Upper lobe of left lung (tissue), 6 donors: Measurements from ENCODE around the gene GTPBP1. TPM values are rescaled to one million over a fixed set of nuclear protein-coding genes. Genes with fewer than 3 reads are reported as not detected.

Experiments used
- ATAC-seq, 2 donors: fragments of 200-7000 bp; cut with Tn5 transposase; one replicate each; pipeline ENCODE4 v1.9.1; 2022; ENCODE audit warnings: mild to moderate bottlenecking in 2 of 2, moderate library complexity in 2 of 2; ENCODE audit not compliant: low FRiP score in 2 of 2
- DNase-seq, 2 donors: peaks; one replicate each; pipeline ENCODE4 v3.0.0-alpha.2; 2019 to 2020
- H3K27ac ChIP-seq, 4 donors: fragments of 200-600 bp; sonication (generic); one replicate each; pipeline ENCODE4 v1.5.1; 2016 to 2019
- H3K27me3 ChIP-seq, 4 donors: fragments of 200-600 bp; sonication (generic); one replicate each; pipeline ENCODE4 v1.5.1; 2017 to 2019
- H3K36me3 ChIP-seq, 4 donors: fragments of 200-600 bp; sonication (generic); one replicate each; pipeline ENCODE4 v1.5.1; 2016 to 2019
- H3K4me1 ChIP-seq, 4 donors: fragments of 200-600 bp; sonication (generic); one replicate each; pipeline ENCODE4 v1.5.1; 2018 to 2019
- H3K4me3 ChIP-seq, 4 donors: fragments of 200-600 bp; sonication (generic); one replicate each; pipeline ENCODE4 v1.5.1; 2017 to 2019; ENCODE audit warnings: mild to moderate bottlenecking in 2 of 4, moderate library complexity in 1 of 4
- H3K9me3 ChIP-seq, 4 donors: fragments of 200-600 bp; sonication (generic); one replicate each; pipeline ENCODE4 v1.5.1; 2018 to 2019
- EP300 ChIP-seq, 4 donors: sonication (generic); formaldehyde crosslinking; IDR thresholded peaks; one replicate each; pipeline ENCODE4 v1.5.1; 2017; ENCODE audit warnings: antibody characterized with exemption in 4 of 4, control low read depth in 2 of 4
- POLR2A ChIP-seq, 4 donors: fragments of 450-650 bp; IDR thresholded peaks; one replicate each; pipeline ENCODE4 v1.5.1; 2016 to 2017; ENCODE audit warnings: antibody characterized with exemption in 4 of 4, mild to moderate bottlenecking in 2 of 4
- POLR2AphosphoS5 ChIP-seq, 2 donors: sonication (generic); formaldehyde crosslinking; IDR thresholded peaks; one replicate each; pipeline ENCODE4 v1.5.1; 2017; ENCODE audit warnings: antibody characterized with exemption in 2 of 2
- WGBS, 2 donors: methylation state at CpG; one replicate each; pipeline ENCODE4 v1.1.5; 2017 to 2018; 5-methylcytosine and 5-hydroxymethylcytosine counted together
- total RNA-seq, 6 donors: library from RNA; depleted of rRNA in 4 of 6; stranded (reverse); fragments of >200 nt in 4 of 6; gene quantifications; one replicate each; pipeline versions ENCODE4 v1.1.0 to v1.2.1, GENCODE V29; 2016 to 2021
- TF ChIP-seq, protein P1 (sequence below), 6 experiments: fragments of 450-650 bp in 4 of 6; fragments of 200-600 bp in 2 of 6; sonication (generic) in 2 of 6; IDR thresholded peaks; one replicate each; pipeline ENCODE4 v1.5.1; 2016 to 2019; ENCODE audit warnings: antibody characterized with exemption in 6 of 6
- donor health status: DM: no; HTN: no; CAD: no; lungs with moderate emphysema.
- donor health status: DM: no; HTN: yes; CAD: no; lungs with severe emphysema.

The GTPBP1 gene
- total RNA-seq, 6 donors from 2014 or later = 57.9 to 176 (median 73.6) TPM

DNA sequence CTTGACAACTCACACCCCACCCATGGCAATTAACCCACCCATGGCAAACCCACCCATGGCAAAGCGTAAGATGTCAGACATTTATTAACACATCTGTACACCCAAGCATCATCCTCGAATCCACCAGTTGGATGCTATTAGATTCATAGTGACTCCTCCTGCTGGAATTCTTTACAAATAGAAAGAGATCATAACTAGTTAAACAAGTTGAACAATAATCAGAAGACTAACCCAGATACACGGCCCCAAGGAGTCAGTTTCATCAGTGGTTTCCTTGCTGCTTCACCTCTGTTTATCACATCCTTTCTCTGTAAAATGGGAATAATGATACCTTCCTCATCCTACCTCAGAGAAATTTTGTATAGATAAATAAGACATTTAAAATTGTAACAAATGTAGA is 5.1 kb downstream of the GTPBP1 start:
- H3K27me3 ChIP-seq = no peaks in the 10 kb centered on the region
- 73 to 83% methylated on average over 3 of the region's 3 CpGs for WGBS, 2 donors

GRCh38 chr22:38712486-38713207 is 6.9 kb downstream of the GTPBP1 start:
- DNase-seq (no peak), ATAC-seq (no peak)
- Histone ChIP-seq H3K4me3 (no peak overlapping the region), H3K9me3 (no peaks in the 10 kb centered on the region), H3K36me3 (peaks cover 13 to 42% (median 27%) of the 10 kb centered on the region in 4 donors), H3K27ac (no peak overlapping the region), H3K27me3 (no peaks in the 10 kb centered on the region), H3K4me1 (peaks cover 47 to 64% (median 48%) of the 10 kb centered on the region in 4 donors)
- 78 to 79% methylated on average over 11 of the region's 11 CpGs for WGBS, 2 donors
- TF ChIP-seq POLR2AphosphoS5 (IDR thresholded peaks at IDR 0.05) (no peak), EP300 (IDR thresholded peaks at IDR 0.05) (no peak), POLR2A (IDR thresholded peaks at IDR 0.05) (no peak)
- TF ChIP-seq, protein P1, sequence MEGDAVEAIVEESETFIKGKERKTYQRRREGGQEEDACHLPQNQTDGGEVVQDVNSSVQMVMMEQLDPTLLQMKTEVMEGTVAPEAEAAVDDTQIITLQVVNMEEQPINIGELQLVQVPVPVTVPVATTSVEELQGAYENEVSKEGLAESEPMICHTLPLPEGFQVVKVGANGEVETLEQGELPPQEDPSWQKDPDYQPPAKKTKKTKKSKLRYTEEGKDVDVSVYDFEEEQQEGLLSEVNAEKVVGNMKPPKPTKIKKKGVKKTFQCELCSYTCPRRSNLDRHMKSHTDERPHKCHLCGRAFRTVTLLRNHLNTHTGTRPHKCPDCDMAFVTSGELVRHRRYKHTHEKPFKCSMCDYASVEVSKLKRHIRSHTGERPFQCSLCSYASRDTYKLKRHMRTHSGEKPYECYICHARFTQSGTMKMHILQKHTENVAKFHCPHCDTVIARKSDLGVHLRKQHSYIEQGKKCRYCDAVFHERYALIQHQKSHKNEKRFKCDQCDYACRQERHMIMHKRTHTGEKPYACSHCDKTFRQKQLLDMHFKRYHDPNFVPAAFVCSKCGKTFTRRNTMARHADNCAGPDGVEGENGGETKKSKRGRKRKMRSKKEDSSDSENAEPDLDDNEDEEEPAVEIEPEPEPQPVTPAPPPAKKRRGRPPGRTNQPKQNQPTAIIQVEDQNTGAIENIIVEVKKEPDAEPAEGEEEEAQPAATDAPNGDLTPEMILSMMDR (IDR thresholded peaks at IDR 0.05) = no peak

More for the DNA sequence above, 5.1 kb downstream of the GTPBP1 start:
- Histone ChIP-seq H3K9me3 (no peaks in the 10 kb centered on the region), H3K4me3 (no peak overlapping the region), H3K4me1 (peaks cover 54 to 73% (median 57%) of the 10 kb centered on the region in 4 donors), H3K27ac (no peak overlapping the region), H3K36me3 (peaks cover 0 to 24% (median 10%) of the 10 kb centered on the region in 4 donors)
- TF ChIP-seq EP300 (IDR thresholded peaks at IDR 0.05) (no peak), POLR2AphosphoS5 (IDR thresholded peaks at IDR 0.05) (no peak), POLR2A (IDR thresholded peaks at IDR 0.05) (no peak)
- TF ChIP-seq, protein P1 (IDR thresholded peaks at IDR 0.05) = no peak
- DNase-seq = no peak
- no peak for ATAC-seq

GRCh38 chr22:38713921-38714320 is 8.2 kb downstream of the GTPBP1 start:
- 84 to 85% methylated on average over 8 of the region's 8 CpGs for WGBS, 2 donors
- TF ChIP-seq EP300 (IDR thresholded peaks at IDR 0.05) (no peak), POLR2A (IDR thresholded peaks at IDR 0.05) (no peak), POLR2AphosphoS5 (IDR thresholded peaks at IDR 0.05) (no peak)
- TF ChIP-seq, protein P1 (IDR thresholded peaks at IDR 0.05) = no peak
- H3K4me1 ChIP-seq = peaks cover 44 to 64% (median 46%) of the 10 kb centered on the region in 4 donors
- H3K9me3 ChIP-seq = no peaks in the 10 kb centered on the region
- H3K36me3 ChIP-seq = peaks cover 16 to 48% (median 28%) of the 10 kb centered on the region in 4 donors
- no peak overlapping the region for H3K4me3 ChIP-seq
- no peaks in the 10 kb centered on the region for H3K27me3 ChIP-seq
- no peak for DNase-seq
- no peak for ATAC-seq
- H3K27ac ChIP-seq = peak overlapping the region in 1 of 4 donors; percentile 21

GRCh38 chr22:38715176-38715764 is 9.5 kb downstream of the GTPBP1 start:
- H3K27ac ChIP-seq = peak overlapping the region in 1 of 4 donors; percentile 22
- ATAC-seq (peak in 1 of 2 donors; percentile 5), DNase-seq (no peak)
- WGBS, 2 donors = 72 to 80% methylated on average over 9 of the region's 9 CpGs
- no peak overlapping the region for H3K4me3 ChIP-seq
- no peak for TF ChIP-seq POLR2AphosphoS5 (IDR thresholded peaks at IDR 0.05)
- TF ChIP-seq POLR2A (IDR thresholded peaks at IDR 0.05) = no peak
- no peak for TF ChIP-seq EP300 (IDR thresholded peaks at IDR 0.05)
- H3K27me3 ChIP-seq = no peaks in the 10 kb centered on the region
- peaks cover 16 to 48% (median 27%) of the 10 kb centered on the region in 4 donors for H3K36me3 ChIP-seq
- peaks cover 38 to 58% (median 44%) of the 10 kb centered on the region in 4 donors for H3K4me1 ChIP-seq
- no peaks in the 10 kb centered on the region for H3K9me3 ChIP-seq

DNA sequence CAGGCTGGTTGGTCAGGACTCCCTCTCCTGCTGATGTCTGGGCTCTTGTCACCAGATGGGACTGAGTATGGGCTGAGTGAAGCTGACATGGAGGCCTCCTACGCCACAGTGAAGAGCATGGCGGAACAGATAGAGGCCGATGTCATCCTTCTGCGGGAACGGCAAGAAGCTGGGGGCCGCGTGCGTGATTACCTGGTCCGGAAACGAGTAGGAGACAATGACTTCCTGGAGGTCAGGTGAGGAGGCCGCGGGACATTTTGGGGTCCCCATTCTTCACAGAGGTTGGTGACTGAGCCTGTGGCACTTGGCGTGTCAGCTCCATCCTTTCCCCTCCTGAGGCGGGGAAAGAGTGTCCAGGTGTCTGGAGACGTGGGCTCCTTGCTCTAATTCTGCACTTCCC is 10.1 kb downstream of the GTPBP1 start:
- H3K36me3 ChIP-seq = peaks cover 16 to 48% (median 24%) of the 10 kb centered on the region in 4 donors
- DNase-seq (no peak), ATAC-seq (no peak)
- no peaks in the 10 kb centered on the region for H3K27me3 ChIP-seq
- no peak for TF ChIP-seq POLR2A (IDR thresholded peaks at IDR 0.05)
- H3K4me1 ChIP-seq = peaks cover 38 to 58% (median 44%) of the 10 kb centered on the region in 4 donors
- 93 to 98% methylated on average over 14 to 15 of the region's 15 CpGs for WGBS, 2 donors
- H3K27ac ChIP-seq = no peak overlapping the region
- no peak overlapping the region for H3K4me3 ChIP-seq
- H3K9me3 ChIP-seq = no peaks in the 10 kb centered on the region
